HG02642 (cell line): Measurements from ENCODE around the gene NOL4L.

ENCODE experiments used
- ATAC-seq: cut with Tn5 transposase; IDR thresholded peaks from one replicate; pipeline ENCODE4 v1.9.1; 2021; ENCODE audit warnings: mild to moderate bottlenecking; ENCODE audit not compliant: unreplicated experiment, poor library complexity

The NOL4L gene

DNA sequence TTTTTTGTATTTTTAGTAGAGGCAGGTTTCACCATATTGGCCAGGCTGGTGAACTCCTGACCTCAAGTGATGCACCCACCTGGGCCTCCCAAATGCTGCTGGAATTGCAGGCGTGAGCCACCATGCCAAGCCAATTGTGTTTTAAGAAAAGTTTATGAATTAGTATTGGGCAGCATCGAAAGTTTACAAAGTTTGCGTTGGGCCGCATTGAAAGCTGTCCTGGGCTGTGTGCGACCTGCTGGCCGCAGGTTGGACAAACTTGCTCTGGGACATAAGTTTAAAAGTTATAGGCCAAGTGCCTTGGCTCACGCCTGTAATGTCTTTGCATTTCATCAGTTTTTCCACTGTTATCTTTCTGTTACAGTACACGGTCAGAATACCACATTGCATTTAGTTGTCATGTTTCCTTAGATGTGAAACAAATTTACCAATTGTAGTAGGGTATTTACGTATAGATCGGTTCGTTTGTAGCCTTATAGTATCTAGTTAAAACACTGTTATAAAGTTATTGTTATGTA, 187.5 kb downstream of the NOL4L start:
- ATAC-seq, result no peak

DNA sequence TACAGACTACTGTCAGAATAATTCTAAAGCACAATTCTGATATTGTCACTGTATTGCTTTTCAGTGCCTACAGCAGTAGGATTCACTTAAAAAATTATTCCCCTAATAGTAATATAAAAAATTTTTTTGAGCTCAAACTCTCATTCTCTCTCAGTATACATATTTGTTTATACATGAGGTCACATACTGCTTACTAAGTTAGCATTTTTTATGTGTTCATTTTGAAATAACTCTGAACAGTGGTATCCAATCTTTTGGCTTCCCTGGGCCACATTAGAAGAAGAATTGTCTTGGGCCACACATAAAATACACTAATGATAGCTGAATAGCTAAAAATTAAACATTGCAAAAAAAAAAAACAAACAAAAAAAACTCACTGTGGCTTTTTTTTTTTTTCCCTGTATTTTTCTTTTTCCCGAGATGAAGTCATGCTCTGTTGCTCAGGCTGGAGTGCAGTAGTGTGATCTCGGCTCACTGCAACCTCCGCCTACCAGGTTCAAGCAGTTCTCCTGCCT, 188.4 kb downstream of the NOL4L start:
- ATAC-seq, result no peak

DNA sequence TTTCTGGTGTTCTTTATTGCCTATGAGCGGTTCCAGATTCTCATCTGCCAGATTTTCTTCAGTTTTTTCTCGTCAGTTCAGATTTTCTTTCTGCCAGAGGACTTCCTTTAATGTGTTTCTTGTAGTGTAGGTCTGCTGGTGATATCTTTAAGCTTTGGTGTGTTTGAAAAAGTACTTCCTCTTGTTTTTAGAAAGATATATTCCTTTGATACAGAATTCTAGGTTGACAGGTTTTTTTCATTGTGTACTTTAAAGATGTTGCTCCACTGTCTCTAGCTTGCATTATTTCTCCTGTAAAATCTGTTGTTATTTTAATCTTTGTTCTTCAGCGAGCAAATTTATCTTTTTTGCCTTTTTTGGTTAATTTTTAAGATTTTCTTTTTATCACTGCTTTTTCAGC, 190.1 kb downstream of the NOL4L start:
- no peak for ATAC-seq
